Ovary (tissue), 3 donors: ENCODE data around the gene CTCFL.

Experiments used
- CTCF ChIP-seq, 3 donors: fragments of 450-650 bp in 2 of 3; fragments of 200-600 bp in 1 of 3; IDR thresholded peaks; one replicate each; pipeline versions ENCODE4 v1.5.1 to v1.8.0; 2016 to 2022; ENCODE audit warnings: antibody characterized with exemption in 3 of 3, mild to moderate bottlenecking in 1 of 3
- POLR2A ChIP-seq: fragments of 450-650 bp; IDR thresholded peaks from one replicate; pipeline ENCODE4 v1.6.1; 2017; ENCODE audit warnings: antibody characterized with exemption, mild to moderate bottlenecking, moderate library complexity
- donor health status: DM: no; HTN: no; CAD: no.

GRCh38 chr20:57483287-57484050 is 41.5 kb downstream of the CTCFL start:
- TF ChIP-seq CTCF (IDR thresholded peaks at IDR 0.05): no peak
- TF ChIP-seq POLR2A: no peak
